ENCODE data around the gene EHMT1. TPM values are rescaled to one million over a fixed set of nuclear protein-coding genes. Genes with fewer than 3 reads are reported as not detected.

Gene EHMT1
- total RNA-seq, 1 donor from 2014 or later = 96.5 TPM

DNA sequence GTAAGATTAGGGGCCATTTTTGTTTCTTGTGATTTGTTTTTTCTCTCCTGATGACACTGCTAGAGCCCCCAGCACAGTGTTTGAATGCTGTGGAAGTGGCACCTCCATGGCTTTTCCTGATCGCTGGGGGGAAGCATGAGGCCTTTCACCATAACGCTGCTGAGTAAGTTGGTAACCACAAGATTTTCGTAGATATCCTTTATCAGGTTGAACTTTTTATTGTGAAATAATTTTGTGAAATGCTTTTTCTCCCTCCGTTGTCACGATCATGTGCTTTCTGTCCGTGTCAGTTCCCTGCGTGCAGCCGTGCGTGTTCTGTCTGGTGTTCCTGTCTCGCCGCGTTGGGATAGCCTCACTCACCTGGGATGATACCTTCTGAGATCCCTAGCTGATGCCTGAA is 59.4 kb downstream of the EHMT1 start:
- peaks cover 14% of the 10 kb centered on the region for H3K4me1 Mint-ChIP-seq (ENCODE audit: low read depth)
- no peaks in the 10 kb centered on the region for H3K27me3 Mint-ChIP-seq (ENCODE audit: low read depth)
- intact Hi-C loops (cut with micrococcal nuclease) = no loop called here

DNA sequence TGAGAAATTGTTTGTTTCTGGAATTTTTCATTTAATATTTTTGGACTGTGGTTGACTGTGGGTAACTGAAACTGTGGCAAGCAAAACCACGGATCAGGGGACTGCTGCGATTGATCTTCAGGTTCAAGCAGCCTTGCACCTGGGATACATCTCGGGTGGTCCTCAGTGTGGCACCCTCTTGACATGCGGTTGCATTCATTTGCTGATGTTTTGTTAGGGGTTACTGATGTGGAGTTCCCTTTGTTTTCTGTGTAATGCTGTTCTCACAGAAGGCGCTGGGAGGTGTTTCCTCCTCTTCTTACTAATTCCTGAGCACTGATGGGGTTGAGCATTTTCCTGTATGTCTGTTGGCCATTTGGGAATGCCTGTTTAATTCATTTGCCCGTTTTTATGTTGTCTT is 60.4 kb downstream of the EHMT1 start:
- peaks cover 18% of the 10 kb centered on the region for H3K36me3 Mint-ChIP-seq (ENCODE audit: low read depth)
- H3K9me3 Mint-ChIP-seq = no peaks in the 10 kb centered on the region
- H3K27me3 Mint-ChIP-seq (ENCODE audit: low read depth) = no peaks in the 10 kb centered on the region
- H3K4me3 Mint-ChIP-seq (ENCODE audit: low read depth) = no peak overlapping the region
- no peak for DNase-seq (ENCODE audit: low spot score)
- H3K4me1 Mint-ChIP-seq (ENCODE audit: low read depth) = peaks cover 12% of the 10 kb centered on the region
- intact Hi-C loops (cut with micrococcal nuclease) = no loop called here
- H3K27ac Mint-ChIP-seq = no peak overlapping the region

More for the DNA sequence above, 59.4 kb downstream of the EHMT1 start:
- Mint-ChIP-seq H3K27ac (no peak overlapping the region), H3K36me3 (ENCODE audit: low read depth) (peaks cover 18% of the 10 kb centered on the region), H3K9me3 (no peaks in the 10 kb centered on the region), H3K4me3 (ENCODE audit: low read depth) (no peak overlapping the region)
- no peak for DNase-seq (ENCODE audit: low spot score)

DNA sequence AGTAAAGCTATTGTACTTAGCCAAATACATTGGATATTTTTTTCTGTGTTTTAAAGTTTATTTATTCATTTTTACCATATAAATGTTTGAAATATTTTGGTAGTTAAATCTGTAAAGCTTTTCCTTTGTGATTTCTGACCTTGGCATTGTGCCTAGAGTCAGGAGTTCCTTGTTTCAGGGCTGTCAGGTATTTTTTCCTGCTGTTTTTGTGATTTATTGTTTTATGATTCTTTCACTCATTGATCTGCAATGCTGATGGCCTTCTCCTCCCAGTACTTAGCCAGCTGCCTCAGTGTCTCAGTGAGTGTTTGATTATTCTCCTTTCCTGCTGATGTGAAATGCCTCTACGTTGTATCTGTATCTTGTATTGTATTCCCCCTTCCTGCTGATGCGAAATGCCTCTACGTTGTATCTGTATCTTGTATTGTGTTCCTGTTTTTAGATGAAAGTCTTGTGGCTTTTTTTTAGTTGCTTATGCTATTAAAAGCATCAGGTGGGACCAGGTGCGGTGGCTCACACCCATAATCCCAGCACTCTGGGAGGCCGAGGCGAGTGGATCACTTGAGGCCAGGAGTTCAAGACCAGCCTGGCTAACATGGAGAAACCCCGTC is 61.0 kb downstream of the EHMT1 start:
- no peak for DNase-seq (ENCODE audit: low spot score)
- H3K9me3 Mint-ChIP-seq = no peaks in the 10 kb centered on the region
- H3K27ac Mint-ChIP-seq = no peak overlapping the region
- intact Hi-C loops (cut with micrococcal nuclease) = no loop called here
- H3K27me3 Mint-ChIP-seq (ENCODE audit: low read depth) = no peaks in the 10 kb centered on the region
- H3K4me3 Mint-ChIP-seq (ENCODE audit: low read depth) = no peak overlapping the region
- peaks cover 18% of the 10 kb centered on the region for H3K36me3 Mint-ChIP-seq (ENCODE audit: low read depth)
- H3K4me1 Mint-ChIP-seq (ENCODE audit: low read depth) = peaks cover 12% of the 10 kb centered on the region

DNA sequence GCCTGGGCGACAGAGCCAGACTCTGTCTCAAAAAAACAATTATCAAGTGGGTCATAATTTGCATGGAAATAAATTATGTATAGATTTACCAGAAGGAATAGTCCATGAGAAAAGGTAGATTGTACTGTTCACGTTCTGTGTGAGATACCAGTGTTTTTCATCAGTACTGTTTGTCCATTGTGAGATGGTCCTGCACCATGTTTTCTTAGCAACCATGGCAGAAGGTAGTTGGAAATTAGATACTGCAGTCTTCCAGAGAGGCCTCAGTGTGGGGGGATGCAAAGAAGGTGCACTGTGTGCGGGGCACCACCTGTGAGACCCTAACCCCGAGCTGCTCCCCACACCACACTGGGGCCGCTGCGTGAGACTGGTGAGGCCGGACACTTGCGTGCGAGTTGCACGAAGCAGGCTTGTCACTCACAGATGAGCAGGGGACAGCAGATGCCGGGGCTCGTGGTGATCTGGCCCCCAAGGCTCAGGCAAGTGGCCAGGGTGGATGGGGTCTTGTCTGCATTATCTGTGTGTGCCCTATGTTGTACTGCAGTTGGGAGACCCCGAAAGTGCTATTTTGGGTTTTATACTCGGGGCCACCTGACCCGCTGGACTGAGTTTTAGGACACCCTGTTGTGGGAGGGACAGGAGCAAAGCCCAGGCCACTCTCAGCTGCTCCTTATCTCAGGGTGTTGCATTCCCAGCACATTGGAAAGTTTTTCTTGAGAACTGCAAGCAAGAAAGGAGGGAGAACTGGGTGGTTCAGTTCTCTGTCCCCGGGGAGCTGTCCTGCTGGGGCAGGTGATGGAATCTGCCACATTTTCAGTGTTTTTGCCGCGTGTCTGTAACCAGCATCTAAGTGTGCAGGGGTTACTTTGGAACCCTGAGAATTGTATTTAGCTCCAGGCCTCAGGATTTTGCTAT is 61.9 kb downstream of the EHMT1 start:
- Mint-ChIP-seq H3K9me3 (no peaks in the 10 kb centered on the region), H3K4me1 (ENCODE audit: low read depth) (peaks cover 11% of the 10 kb centered on the region), H3K27ac (no peak overlapping the region), H3K27me3 (ENCODE audit: low read depth) (no peaks in the 10 kb centered on the region), H3K4me3 (ENCODE audit: low read depth) (no peak overlapping the region), H3K36me3 (ENCODE audit: low read depth) (peaks cover 23% of the 10 kb centered on the region)
- intact Hi-C loops (cut with micrococcal nuclease) = no loop called here
- DNase-seq (ENCODE audit: low spot score) = no peak

DNA sequence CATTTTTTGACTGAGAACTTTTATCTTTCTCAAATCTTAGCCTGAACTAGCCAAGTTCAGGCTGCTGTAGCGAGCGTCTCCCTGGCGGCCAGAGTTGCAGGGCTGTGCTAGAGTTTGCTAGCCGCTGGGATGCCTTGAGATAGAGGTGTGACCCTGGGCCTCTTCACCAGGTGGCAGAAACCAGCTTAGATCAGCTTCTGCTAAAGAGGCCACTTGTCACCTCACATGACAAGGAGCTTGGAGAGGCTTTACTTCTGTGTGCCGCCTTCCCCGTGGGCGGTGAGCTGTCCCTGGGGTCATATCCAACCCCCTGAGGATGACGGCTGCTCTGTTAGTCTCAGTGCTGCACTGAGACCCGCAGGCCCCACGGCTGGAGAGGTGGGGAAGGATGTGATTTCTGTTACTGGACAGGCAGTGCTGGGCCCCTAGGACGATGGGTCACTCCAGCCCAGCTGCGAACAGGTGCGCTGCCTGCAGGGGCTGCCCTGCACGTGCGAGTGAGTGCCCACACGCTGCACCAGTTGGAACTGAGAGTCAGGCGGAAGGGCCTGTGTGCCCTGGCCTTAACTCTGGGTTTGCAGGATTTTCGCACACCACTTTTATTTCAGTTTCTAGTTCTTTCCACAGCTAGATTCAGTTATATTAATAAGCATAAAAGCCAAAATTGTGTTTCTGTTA is 63.8 kb downstream of the EHMT1 start:
- Mint-ChIP-seq H3K9me3 (no peaks in the 10 kb centered on the region), H3K4me3 (ENCODE audit: low read depth) (no peak overlapping the region), H3K27ac (no peak overlapping the region), H3K36me3 (ENCODE audit: low read depth) (peaks cover 29% of the 10 kb centered on the region), H3K27me3 (ENCODE audit: low read depth) (no peaks in the 10 kb centered on the region), H3K4me1 (ENCODE audit: low read depth) (peaks cover 13% of the 10 kb centered on the region)
- intact Hi-C loops (cut with micrococcal nuclease) = no loop called here
- no peak for DNase-seq (ENCODE audit: low spot score)

DNA sequence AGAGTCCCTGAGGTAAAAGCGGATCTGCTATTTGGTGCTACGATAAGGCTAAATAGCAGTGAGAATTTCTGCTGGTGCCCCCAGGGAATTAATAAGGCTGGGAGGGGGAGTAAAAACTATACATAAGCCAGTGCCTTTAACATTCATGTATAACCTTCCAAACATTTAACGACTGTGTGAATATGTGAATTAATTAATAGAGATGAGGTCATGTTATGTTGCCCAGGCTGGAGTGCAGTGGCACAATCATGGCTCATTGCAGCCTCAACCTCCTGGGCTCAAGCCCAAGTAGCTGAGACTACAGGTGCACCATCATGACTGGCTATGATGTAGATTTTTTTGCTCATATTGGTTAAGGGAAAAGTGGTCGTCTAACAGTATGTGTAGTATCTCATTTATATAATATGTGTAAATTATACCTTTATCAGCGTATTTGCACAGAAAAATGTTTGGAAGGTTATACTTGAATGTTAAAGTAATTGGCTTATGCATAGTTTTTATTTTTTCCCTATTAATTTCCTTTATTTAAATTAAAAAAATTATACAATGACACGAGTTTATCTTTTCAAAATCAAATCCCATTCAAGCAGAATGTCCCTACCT is 64.6 kb downstream of the EHMT1 start:
- no peak overlapping the region for H3K27ac Mint-ChIP-seq

DNA sequence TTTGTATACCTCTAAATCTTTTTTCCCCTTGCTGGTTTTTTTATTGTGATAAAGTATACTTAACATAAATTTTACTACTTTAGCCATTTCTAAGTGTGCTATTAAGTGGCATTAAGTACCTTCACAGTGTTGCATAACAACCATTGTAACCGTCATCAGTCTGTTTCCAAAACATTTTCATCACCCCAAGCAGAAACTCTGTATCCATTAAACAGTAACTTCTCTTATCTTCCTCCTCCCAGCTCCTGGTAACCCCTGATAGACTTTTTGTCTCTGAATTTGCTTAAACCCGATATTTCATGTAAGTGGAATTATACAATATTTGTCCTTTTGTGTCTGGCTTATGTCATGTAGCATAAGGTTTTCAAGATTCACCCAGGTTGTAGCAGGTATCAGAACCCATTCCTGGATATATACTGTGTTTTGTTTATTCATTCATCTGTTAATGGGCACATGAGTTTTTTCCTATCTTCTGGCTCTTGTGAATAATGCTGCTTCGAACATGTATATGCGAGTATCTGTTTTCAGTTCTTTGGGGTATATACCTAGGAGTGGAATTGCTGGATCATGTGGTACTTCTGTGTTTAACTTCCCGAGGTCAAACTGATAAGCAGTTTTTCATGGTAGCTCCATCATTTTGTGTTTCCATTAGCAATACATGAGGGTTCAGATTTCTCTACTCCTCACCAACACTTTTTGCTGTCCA is 66.4 kb downstream of the EHMT1 start:
- Mint-ChIP-seq H3K4me3 (ENCODE audit: low read depth) (no peak overlapping the region), H3K27me3 (ENCODE audit: low read depth) (no peaks in the 10 kb centered on the region), H3K4me1 (ENCODE audit: low read depth) (peaks cover 6% of the 10 kb centered on the region), H3K36me3 (ENCODE audit: low read depth) (peaks cover 14% of the 10 kb centered on the region), H3K27ac (no peak overlapping the region), H3K9me3 (no peaks in the 10 kb centered on the region)
- DNase-seq (ENCODE audit: low spot score) = no peak
- intact Hi-C loops (cut with micrococcal nuclease) = no loop called here

More for the DNA sequence above, 64.6 kb downstream of the EHMT1 start:
- intact Hi-C loops (cut with micrococcal nuclease) = no loop called here
- H3K36me3 Mint-ChIP-seq (ENCODE audit: low read depth) = peaks cover 25% of the 10 kb centered on the region
- H3K27me3 Mint-ChIP-seq (ENCODE audit: low read depth) = no peaks in the 10 kb centered on the region
- DNase-seq (ENCODE audit: low spot score) = no peak
- peaks cover 11% of the 10 kb centered on the region for H3K4me1 Mint-ChIP-seq (ENCODE audit: low read depth)
- H3K4me3 Mint-ChIP-seq (ENCODE audit: low read depth) = no peak overlapping the region
- no peaks in the 10 kb centered on the region for H3K9me3 Mint-ChIP-seq

DNA sequence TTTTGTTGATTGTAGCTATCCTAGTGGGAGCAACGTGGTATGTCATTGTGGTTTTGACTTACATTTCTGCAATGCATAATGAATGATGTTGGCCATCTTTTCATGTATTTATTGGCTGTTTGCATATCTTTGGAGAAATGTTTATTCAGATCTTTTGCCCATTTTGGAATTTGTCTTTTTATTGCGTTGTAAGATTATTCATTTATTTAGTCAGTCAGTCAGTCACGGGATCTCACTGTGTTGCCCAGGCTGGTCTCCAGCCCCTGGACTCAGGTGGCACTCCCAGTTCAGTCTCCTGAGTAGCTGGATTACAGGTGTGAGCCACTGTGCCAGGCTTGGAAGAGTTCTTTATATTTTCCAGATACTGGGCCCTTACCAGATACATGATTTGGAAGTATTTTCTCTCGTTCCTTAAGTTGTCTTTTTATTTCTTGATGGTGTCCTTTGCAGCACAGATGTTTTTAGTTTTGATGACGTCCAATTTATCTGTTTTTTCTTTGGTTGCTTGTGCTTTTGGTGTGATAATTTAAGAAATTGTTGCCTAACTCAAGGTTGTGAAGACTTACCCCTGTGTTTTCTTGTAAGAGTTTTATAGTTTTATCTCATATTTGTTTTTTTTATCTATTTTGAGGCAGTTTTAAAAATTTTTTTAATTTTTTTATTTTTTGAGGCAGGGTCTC is 67.1 kb downstream of the EHMT1 start:
- Mint-ChIP-seq H3K27ac (no peak overlapping the region), H3K9me3 (no peaks in the 10 kb centered on the region), H3K4me3 (ENCODE audit: low read depth) (no peak overlapping the region), H3K36me3 (ENCODE audit: low read depth) (peaks cover 14% of the 10 kb centered on the region), H3K27me3 (ENCODE audit: low read depth) (no peaks in the 10 kb centered on the region), H3K4me1 (ENCODE audit: low read depth) (peaks cover 9% of the 10 kb centered on the region)
- intact Hi-C loops (cut with micrococcal nuclease) = no loop called here
- DNase-seq (ENCODE audit: low spot score) = no peak

DNA sequence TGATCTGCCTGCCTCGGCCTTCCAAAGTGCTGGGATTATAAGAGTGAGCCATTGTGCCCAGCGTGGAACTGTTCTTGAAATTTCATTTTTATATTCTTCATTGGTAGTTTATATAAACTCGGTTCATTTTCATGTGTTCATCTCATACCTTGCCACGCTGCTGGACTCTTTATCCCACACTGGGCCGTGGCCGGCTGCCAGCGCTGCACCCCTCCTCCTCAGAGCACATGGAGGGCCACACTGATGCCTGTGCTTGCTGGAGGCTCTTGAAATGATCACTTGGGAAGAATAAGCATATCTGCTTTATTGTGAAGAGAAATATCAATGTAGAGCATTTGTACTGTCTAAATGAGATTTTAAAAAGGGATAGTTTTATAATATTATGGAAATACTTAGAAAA is 69.5 kb downstream of the EHMT1 start:
- H3K27me3 Mint-ChIP-seq (ENCODE audit: low read depth) = no peaks in the 10 kb centered on the region
- peaks cover 15% of the 10 kb centered on the region for H3K36me3 Mint-ChIP-seq (ENCODE audit: low read depth)
- H3K9me3 Mint-ChIP-seq = no peaks in the 10 kb centered on the region
- H3K4me3 Mint-ChIP-seq (ENCODE audit: low read depth) = no peak overlapping the region
- no peak overlapping the region for H3K27ac Mint-ChIP-seq
- no peak for DNase-seq (ENCODE audit: low spot score)
- intact Hi-C loops (cut with micrococcal nuclease) = no loop called here
- H3K4me1 Mint-ChIP-seq (ENCODE audit: low read depth) = peaks cover 16% of the 10 kb centered on the region

DNA sequence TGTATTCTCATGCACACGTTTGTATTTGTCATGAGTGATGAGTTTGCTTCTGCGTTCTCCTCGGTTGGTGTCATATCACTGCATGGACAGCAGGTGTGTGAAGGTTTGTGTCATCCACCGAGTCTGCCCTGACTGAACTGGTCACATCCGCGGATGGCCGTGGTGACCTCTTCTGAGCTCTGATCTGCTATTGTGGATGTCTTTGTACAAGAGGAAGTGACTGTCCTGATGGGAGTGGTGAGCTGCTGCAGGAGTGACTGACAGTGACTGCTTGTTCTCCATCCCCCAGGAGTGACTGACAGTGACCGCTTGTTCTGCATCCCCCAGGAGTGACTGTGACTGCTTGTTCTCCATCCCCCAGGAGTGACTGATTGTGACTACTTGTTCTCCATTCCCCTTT is 69.9 kb downstream of the EHMT1 start:
- no peak for DNase-seq (ENCODE audit: low spot score)
- peaks cover 16% of the 10 kb centered on the region for H3K4me1 Mint-ChIP-seq (ENCODE audit: low read depth)
- H3K36me3 Mint-ChIP-seq (ENCODE audit: low read depth) = peaks cover 15% of the 10 kb centered on the region
- H3K27me3 Mint-ChIP-seq (ENCODE audit: low read depth) = no peaks in the 10 kb centered on the region
- H3K4me3 Mint-ChIP-seq (ENCODE audit: low read depth) = no peak overlapping the region
- no peak overlapping the region for H3K27ac Mint-ChIP-seq
- H3K9me3 Mint-ChIP-seq = no peaks in the 10 kb centered on the region
- intact Hi-C loops (cut with micrococcal nuclease) = no loop called here

DNA sequence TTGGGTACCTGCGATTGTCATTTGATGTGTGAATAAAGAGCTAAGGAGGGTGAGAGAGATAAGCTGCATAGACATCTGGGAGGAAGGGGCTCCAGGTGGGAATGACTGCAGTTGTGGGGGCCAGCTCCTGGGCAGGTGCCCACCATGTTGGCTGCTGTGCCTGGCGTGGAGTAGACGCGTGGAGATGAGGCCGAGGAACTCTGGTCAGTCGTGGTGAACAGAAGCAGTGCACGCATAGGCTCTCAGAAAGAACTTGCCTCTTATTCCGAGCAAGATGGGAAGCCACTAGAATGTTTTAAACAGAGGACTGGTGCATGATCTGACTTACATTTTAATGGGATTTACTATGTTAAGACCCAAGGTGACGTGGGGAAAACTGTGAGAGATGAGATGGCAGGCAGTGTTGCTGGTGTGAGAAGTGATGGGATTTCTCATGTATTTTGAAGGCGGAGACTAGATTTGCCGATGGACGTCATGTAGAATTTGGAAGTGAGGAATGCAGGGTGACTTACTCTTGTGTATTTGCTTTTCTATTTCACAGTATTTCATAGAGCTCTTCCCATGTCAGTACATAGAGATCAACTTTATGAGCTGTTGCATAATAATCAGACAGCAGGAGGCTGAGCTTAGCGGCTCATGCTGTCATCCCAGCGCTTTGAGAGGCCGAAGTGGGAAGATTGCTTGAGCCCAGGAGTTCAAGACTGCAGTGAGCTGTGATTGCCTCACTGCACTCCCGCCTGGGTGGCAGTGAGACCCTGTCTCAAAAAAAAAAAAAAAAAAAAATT is 71.1 kb downstream of the EHMT1 start:
- H3K4me1 Mint-ChIP-seq (ENCODE audit: low read depth) = peaks cover 16% of the 10 kb centered on the region
- H3K36me3 Mint-ChIP-seq (ENCODE audit: low read depth) = peaks cover 15% of the 10 kb centered on the region
- intact Hi-C loops (cut with micrococcal nuclease) = no loop called here
- H3K27me3 Mint-ChIP-seq (ENCODE audit: low read depth) = no peaks in the 10 kb centered on the region
- DNase-seq (ENCODE audit: low spot score) = no peak
- no peak overlapping the region for H3K4me3 Mint-ChIP-seq (ENCODE audit: low read depth)
- no peaks in the 10 kb centered on the region for H3K9me3 Mint-ChIP-seq
- H3K27ac Mint-ChIP-seq = no peak overlapping the region

Data from activated T-helper 2 cell treated with anti-CD3 and anti-CD28 coated beads, Interferon-gamma antibody, Interleukin-2, Interleukin-4, amounts not matched to agents 10 μg/mL and 5 μg/mL and 100 μg/mL, durations not matched to agents 14 hours and 24 hours and 36 hours (primary cell).